ENCODE measurements around the gene C10orf120.

C10orf120 gene

GRCh38 chr10:122689146-122689820, 10.4 kb downstream of the C10orf120 start:
- DNase-seq (ENCODE audit: low read depth) = no peak
- H3K4me3 ChIP-seq (ENCODE audit: low read depth, low read length) = no peak overlapping the region
- TF ChIP-seq CTCF (IDR thresholded peaks at IDR 0.05; ENCODE audit: low read depth, low read length, missing control alignments) = no peak

GRCh38 chr10:122688293-122688989, 11.2 kb downstream of the C10orf120 start:
- DNase-seq (ENCODE audit: low read depth) = no peak
- no peak overlapping the region for H3K4me3 ChIP-seq (ENCODE audit: low read depth, low read length)
- no peak for TF ChIP-seq CTCF (IDR thresholded peaks at IDR 0.05; ENCODE audit: low read depth, low read length, missing control alignments)

- no peak for TF ChIP-seq CTCF (IDR thresholded peaks at IDR 0.05; ENCODE audit: low read depth, low read length, missing control alignments)
Observed at GRCh38 chr10:122682522-122682921, 17.1 kb downstream of the C10orf120 start.

GRCh38 chr10:122678266-122678665, 21.4 kb downstream of the C10orf120 start:
- no peak for DNase-seq (ENCODE audit: low read depth)
- TF ChIP-seq CTCF (IDR thresholded peaks at IDR 0.05; ENCODE audit: low read depth, low read length, missing control alignments) = no peak
- no peak overlapping the region for H3K4me3 ChIP-seq (ENCODE audit: low read depth, low read length)

More at GRCh38 chr10:122682522-122682921, 17.1 kb downstream of the C10orf120 start:
- no peak for DNase-seq (ENCODE audit: low read depth)
- H3K4me3 ChIP-seq (ENCODE audit: low read depth, low read length) = no peak overlapping the region

- H3K4me3 ChIP-seq (ENCODE audit: low read depth, low read length) = no peak overlapping the region
- TF ChIP-seq CTCF (IDR thresholded peaks at IDR 0.05; ENCODE audit: low read depth, low read length, missing control alignments) = no peak
- DNase-seq (ENCODE audit: low read depth) = no peak
Observed at GRCh38 chr10:122675278-122675677, 24.4 kb downstream of the C10orf120 start.

GRCh38 chr10:122674781-122675180, 24.9 kb downstream of the C10orf120 start:
- no peak for TF ChIP-seq CTCF (IDR thresholded peaks at IDR 0.05; ENCODE audit: low read depth, low read length, missing control alignments)
- DNase-seq (ENCODE audit: low read depth) = no peak
- H3K4me3 ChIP-seq (ENCODE audit: low read depth, low read length) = no peak overlapping the region
